T-helper 2 cell treated with Interferon-gamma antibody and Interleukin-4, amounts not matched to agents 5 μg/mL and 100 μg/mL, for 36 hours (primary cell): ENCODE measurements around the gene NUDT14.

Experiments used
- DNase-seq: peaks from one replicate; pipeline ENCODE4 v3.0.0; 2021; ENCODE audit warnings: low spot score
- H3K27ac Mint-ChIP-seq: one replicate; pipeline ENCODE4 v1.8.0; 2021; ENCODE audit warnings: mild to moderate bottlenecking, mixed read lengths
- H3K27me3 Mint-ChIP-seq: one replicate; pipeline ENCODE4 v1.8.0; 2021; ENCODE audit warnings: low read depth, mixed read lengths
- H3K36me3 Mint-ChIP-seq: one replicate; pipeline ENCODE4 v1.8.0; 2021; ENCODE audit warnings: low read depth, mixed read lengths
- H3K4me1 Mint-ChIP-seq: one replicate; pipeline ENCODE4 v1.8.0; 2021; ENCODE audit warnings: low read depth, mixed read lengths
- H3K4me3 Mint-ChIP-seq: one replicate; pipeline ENCODE4 v1.8.0; 2022; ENCODE audit warnings: mild to moderate bottlenecking, moderate library complexity, mixed read lengths
- H3K9me3 Mint-ChIP-seq: one replicate; pipeline ENCODE4 v1.8.0; 2021; ENCODE audit warnings: mixed read lengths

NUDT14 gene

GRCh38 chr14:105168979-105169507, 12.1 kb downstream of the NUDT14 start:
- Mint-ChIP-seq H3K4me3 (peak overlapping the region; percentile 63), H3K27me3 (peaks cover 25% of the 10 kb centered on the region), H3K9me3 (no peaks in the 10 kb centered on the region), H3K4me1 (peaks cover 6% of the 10 kb centered on the region), H3K36me3 (no peaks in the 10 kb centered on the region), H3K27ac (no peak overlapping the region)
- peak; percentile 31 for DNase-seq

- Mint-ChIP-seq H3K27ac (peak within 1 kb of the TSS; percentile 41), H3K27me3 (peaks cover 25% of the 10 kb centered on the region), H3K4me1 (peaks cover 6% of the 10 kb centered on the region), H3K9me3 (no peaks in the 10 kb centered on the region), H3K4me3 (peak within 1 kb of the TSS; percentile 71), H3K36me3 (no peaks in the 10 kb centered on the region)
- peak; percentile 49 for DNase-seq
These were observed 12.6 kb downstream of the NUDT14 start, which contains the start of gene JAG2 for GRCh38 chr14:105168496-105168978. JAG2 (minus strand) TSS chr14:105168776; CDS start chr14:105168420, 356 bp downstream.

GRCh38 chr14:105168093-105168420, 13.1 kb downstream of the NUDT14 start:
- Mint-ChIP-seq H3K36me3 (no peaks in the 10 kb centered on the region), H3K9me3 (no peaks in the 10 kb centered on the region), H3K27ac (no peak overlapping the region)

GRCh38 chr14:105167303-105168092, 13.6 kb downstream of the NUDT14 start:
- DNase-seq = no peak
- Mint-ChIP-seq H3K9me3 (no peaks in the 10 kb centered on the region), H3K36me3 (no peaks in the 10 kb centered on the region), H3K4me1 (peaks cover 6% of the 10 kb centered on the region), H3K27ac (no peak overlapping the region), H3K27me3 (peaks cover 25% of the 10 kb centered on the region), H3K4me3 (peak overlapping the region; percentile 36)

More at GRCh38 chr14:105168093-105168420, 13.1 kb downstream of the NUDT14 start:
- H3K4me1 Mint-ChIP-seq = peaks cover 6% of the 10 kb centered on the region
- peak overlapping the region; percentile 36 for H3K4me3 Mint-ChIP-seq
- H3K27me3 Mint-ChIP-seq = peaks cover 25% of the 10 kb centered on the region
- no peak for DNase-seq

- peak overlapping the region; percentile 29 for H3K4me3 Mint-ChIP-seq
- H3K27ac Mint-ChIP-seq = no peak overlapping the region
- H3K9me3 Mint-ChIP-seq = no peaks in the 10 kb centered on the region
- H3K36me3 Mint-ChIP-seq = no peaks in the 10 kb centered on the region
- H3K4me1 Mint-ChIP-seq = peaks cover 6% of the 10 kb centered on the region
- H3K27me3 Mint-ChIP-seq = peaks cover 22% of the 10 kb centered on the region
- DNase-seq = no peak
These were observed 14.4 kb downstream of the NUDT14 start for GRCh38 chr14:105166571-105167302.

GRCh38 chr14:105165761-105166485, 15.2 kb downstream of the NUDT14 start:
- H3K4me3 Mint-ChIP-seq = no peak overlapping the region
- peaks cover 6% of the 10 kb centered on the region for H3K4me1 Mint-ChIP-seq
- H3K9me3 Mint-ChIP-seq = no peaks in the 10 kb centered on the region
- H3K27ac Mint-ChIP-seq = no peak overlapping the region
- H3K36me3 Mint-ChIP-seq = no peaks in the 10 kb centered on the region
- no peak for DNase-seq
- H3K27me3 Mint-ChIP-seq = peaks cover 22% of the 10 kb centered on the region

GRCh38 chr14:105165134-105165704, 15.9 kb downstream of the NUDT14 start:
- peaks cover 20% of the 10 kb centered on the region for H3K27me3 Mint-ChIP-seq
- no peak overlapping the region for H3K4me3 Mint-ChIP-seq
- H3K36me3 Mint-ChIP-seq = no peaks in the 10 kb centered on the region
- no peak for DNase-seq
- H3K27ac Mint-ChIP-seq = no peak overlapping the region
- no peaks in the 10 kb centered on the region for H3K9me3 Mint-ChIP-seq
- H3K4me1 Mint-ChIP-seq = peaks cover 6% of the 10 kb centered on the region

- DNase-seq = no peak
- no peaks in the 10 kb centered on the region for H3K36me3 Mint-ChIP-seq
- no peak overlapping the region for H3K27ac Mint-ChIP-seq
- H3K9me3 Mint-ChIP-seq = no peaks in the 10 kb centered on the region
- no peaks in the 10 kb centered on the region for H3K4me1 Mint-ChIP-seq
- H3K27me3 Mint-ChIP-seq = peaks cover 11% of the 10 kb centered on the region
- H3K4me3 Mint-ChIP-seq = no peak overlapping the region
These were observed 17.9 kb downstream of the NUDT14 start for GRCh38 chr14:105163040-105163742.

GRCh38 chr14:105162669-105162979, 18.5 kb downstream of the NUDT14 start:
- H3K4me1 Mint-ChIP-seq = no peaks in the 10 kb centered on the region
- no peak overlapping the region for H3K4me3 Mint-ChIP-seq
- peaks cover 11% of the 10 kb centered on the region for H3K27me3 Mint-ChIP-seq
- no peak for DNase-seq
- H3K9me3 Mint-ChIP-seq = no peaks in the 10 kb centered on the region
- H3K27ac Mint-ChIP-seq = no peak overlapping the region
- no peaks in the 10 kb centered on the region for H3K36me3 Mint-ChIP-seq

- peaks cover 11% of the 10 kb centered on the region for H3K27me3 Mint-ChIP-seq
- no peak for DNase-seq
- H3K36me3 Mint-ChIP-seq = no peaks in the 10 kb centered on the region
- no peaks in the 10 kb centered on the region for H3K9me3 Mint-ChIP-seq
- no peaks in the 10 kb centered on the region for H3K4me1 Mint-ChIP-seq
- no peak overlapping the region for H3K4me3 Mint-ChIP-seq
- H3K27ac Mint-ChIP-seq = no peak overlapping the region
These were observed 19.0 kb downstream of the NUDT14 start for GRCh38 chr14:105161964-105162668.

GRCh38 chr14:105161309-105161708, 19.8 kb downstream of the NUDT14 start:
- Mint-ChIP-seq H3K4me1 (no peaks in the 10 kb centered on the region), H3K9me3 (no peaks in the 10 kb centered on the region), H3K27me3 (peaks cover 4% of the 10 kb centered on the region), H3K27ac (no peak overlapping the region), H3K36me3 (no peaks in the 10 kb centered on the region), H3K4me3 (no peak overlapping the region)
- DNase-seq = no peak

GRCh38 chr14:105160776-105161175, 20.3 kb downstream of the NUDT14 start:
- Mint-ChIP-seq H3K9me3 (no peaks in the 10 kb centered on the region), H3K27me3 (peaks cover 4% of the 10 kb centered on the region), H3K36me3 (no peaks in the 10 kb centered on the region), H3K27ac (no peak overlapping the region), H3K4me1 (no peaks in the 10 kb centered on the region), H3K4me3 (no peak overlapping the region)
- DNase-seq = no peak

GRCh38 chr14:105159344-105159743, 21.8 kb downstream of the NUDT14 start:
- DNase-seq = no peak
- Mint-ChIP-seq H3K27me3 (no peaks in the 10 kb centered on the region), H3K27ac (no peak overlapping the region), H3K4me3 (no peak overlapping the region), H3K36me3 (no peaks in the 10 kb centered on the region), H3K9me3 (no peaks in the 10 kb centered on the region), H3K4me1 (no peaks in the 10 kb centered on the region)
